ENCODE results near the gene ATP11A.

DNA sequence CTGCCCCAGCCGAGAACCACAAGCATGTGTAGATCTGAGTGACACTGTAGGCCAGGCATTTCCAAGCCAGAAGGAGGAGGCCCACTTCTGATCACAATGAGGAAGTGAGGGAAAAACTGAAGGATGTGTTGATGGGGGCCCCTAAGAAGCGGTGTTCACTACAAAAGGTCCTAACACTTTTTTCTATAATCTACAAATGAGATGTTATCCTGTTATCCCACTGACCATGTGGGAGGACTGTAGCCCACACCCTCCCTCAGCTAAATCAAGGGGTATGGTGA is 180.2 kb downstream of the ATP11A start:
- no peak for TF ChIP-seq EZH2 (IDR thresholded peaks at IDR 0.05; ENCODE audit: insufficient read depth, poor library complexity, severe bottlenecking)
- no peak for TF ChIP-seq EZH2phosphoT487 (IDR thresholded peaks at IDR 0.05; ENCODE audit: insufficient read depth, low read depth)
